ENCODE measurements around the gene ZFHX3.

ZFHX3 gene

GRCh38 chr16:72956124-72957064 lies 91.5 kb downstream of the ZFHX3 start:
- Histone ChIP-seq H3K27me3 (ENCODE audit: control insufficient read depth in 1 of 2, insufficient read depth in 2 of 2, low read length in 2 of 2) (no peaks in the 10 kb centered on the region), H3K4me1 (ENCODE audit: control insufficient read depth in 1 of 2, insufficient read depth in 2 of 2, low read length in 2 of 2) (peaks cover 7 to 9% of the 10 kb centered on the region in 2 donors), H3K9me3 (ENCODE audit: control insufficient read depth in 1 of 2, low read length in 2 of 2) (no peaks in the 10 kb centered on the region), H3K4me3 (ENCODE audit: low read depth in 1 of 2, low read length in 2 of 2) (no peak overlapping the region), H3K27ac (ENCODE audit: low read depth, low read length) (no peak overlapping the region), H3K36me3 (ENCODE audit: control insufficient read depth in 1 of 2, insufficient read depth in 2 of 2, low read length in 2 of 2) (peaks cover 2 to 10% of the 10 kb centered on the region in 2 donors), H3K9ac (ENCODE audit: low read depth in 1 of 2, low read length in 2 of 2) (no peak overlapping the region)

DNA sequence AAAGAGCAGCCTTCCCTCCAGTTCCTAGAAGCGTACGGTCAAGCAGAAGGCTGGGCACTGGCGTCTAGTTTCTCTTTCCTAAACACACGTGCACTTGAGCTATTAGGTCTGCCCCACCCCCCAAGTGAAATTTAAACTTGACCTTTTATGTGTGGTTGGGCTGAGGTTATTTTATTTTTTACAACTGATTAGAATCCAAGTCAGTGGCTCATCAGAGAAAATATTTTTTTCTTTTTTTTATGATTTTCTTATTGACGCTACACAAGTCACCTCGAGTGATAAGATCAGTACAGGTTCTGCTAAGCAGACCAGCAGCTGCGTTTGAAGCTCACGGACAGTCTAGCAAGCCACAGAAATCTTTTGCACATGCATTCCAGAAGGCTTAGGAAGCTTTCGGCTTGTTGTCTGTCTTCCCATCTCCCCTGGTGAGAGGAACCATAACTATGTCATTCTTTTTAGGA lies 95.1 kb downstream of the ZFHX3 start:
- Histone ChIP-seq H3K4me1 (ENCODE audit: control insufficient read depth in 1 of 2, insufficient read depth in 2 of 2, low read length in 2 of 2) (peaks cover 4 to 5% of the 10 kb centered on the region in 2 donors), H3K27me3 (ENCODE audit: control insufficient read depth in 1 of 2, insufficient read depth in 2 of 2, low read length in 2 of 2) (no peaks in the 10 kb centered on the region), H3K36me3 (ENCODE audit: control insufficient read depth in 1 of 2, insufficient read depth in 2 of 2, low read length in 2 of 2) (peaks cover 2 to 10% of the 10 kb centered on the region in 2 donors), H3K9me3 (ENCODE audit: control insufficient read depth in 1 of 2, low read length in 2 of 2) (no peaks in the 10 kb centered on the region), H3K27ac (ENCODE audit: low read depth, low read length) (no peak overlapping the region), H3K4me3 (ENCODE audit: low read depth in 1 of 2, low read length in 2 of 2) (peak overlapping the region in 1 of 2 donors; percentile 23), H3K9ac (ENCODE audit: low read depth in 1 of 2, low read length in 2 of 2) (no peak overlapping the region)

DNA sequence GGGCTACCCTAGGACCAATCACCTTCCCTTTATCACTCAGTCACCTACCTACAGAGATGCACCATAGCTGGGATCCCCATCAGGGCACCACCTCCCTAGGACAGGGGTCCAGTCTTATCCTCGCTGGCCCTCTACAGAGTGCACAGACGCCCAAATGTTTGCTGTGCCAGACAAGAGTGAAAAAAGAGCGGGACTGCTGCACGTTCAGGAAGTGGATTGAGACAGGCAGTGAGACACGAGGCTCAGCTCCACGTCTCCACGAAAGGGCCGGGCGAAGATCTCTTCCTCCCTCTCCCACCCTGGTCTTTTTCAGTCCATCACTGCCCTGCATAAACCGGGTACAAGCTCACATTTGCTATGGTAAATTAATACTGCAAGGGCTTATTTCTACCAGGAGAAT lies 95.5 kb downstream of the ZFHX3 start:
- Histone ChIP-seq H3K27me3 (ENCODE audit: control insufficient read depth in 1 of 2, insufficient read depth in 2 of 2, low read length in 2 of 2) (no peaks in the 10 kb centered on the region), H3K36me3 (ENCODE audit: control insufficient read depth in 1 of 2, insufficient read depth in 2 of 2, low read length in 2 of 2) (peaks cover 2 to 10% of the 10 kb centered on the region in 2 donors), H3K9me3 (ENCODE audit: control insufficient read depth in 1 of 2, low read length in 2 of 2) (no peaks in the 10 kb centered on the region), H3K9ac (ENCODE audit: low read depth in 1 of 2, low read length in 2 of 2) (no peak overlapping the region), H3K4me3 (ENCODE audit: low read depth in 1 of 2, low read length in 2 of 2) (peak overlapping the region in 1 of 2 donors; percentile 23), H3K27ac (ENCODE audit: low read depth, low read length) (no peak overlapping the region), H3K4me1 (ENCODE audit: control insufficient read depth in 1 of 2, insufficient read depth in 2 of 2, low read length in 2 of 2) (peaks cover 7 to 10% of the 10 kb centered on the region in 2 donors)

GRCh38 chr16:72951916-72952315 lies 96.0 kb downstream of the ZFHX3 start:
- H3K9ac ChIP-seq (ENCODE audit: low read depth in 1 of 2, low read length in 2 of 2), result no peak overlapping the region
- H3K4me1 ChIP-seq (ENCODE audit: control insufficient read depth in 1 of 2, insufficient read depth in 2 of 2, low read length in 2 of 2), result peaks cover 11 to 15% of the 10 kb centered on the region in 2 donors
- H3K27ac ChIP-seq (ENCODE audit: low read depth, low read length), result no peak overlapping the region
- no peak overlapping the region for H3K4me3 ChIP-seq (ENCODE audit: low read depth in 1 of 2, low read length in 2 of 2)
- no peaks in the 10 kb centered on the region for H3K9me3 ChIP-seq (ENCODE audit: control insufficient read depth in 1 of 2, low read length in 2 of 2)
- H3K27me3 ChIP-seq (ENCODE audit: control insufficient read depth in 1 of 2, insufficient read depth in 2 of 2, low read length in 2 of 2), result no peaks in the 10 kb centered on the region
- H3K36me3 ChIP-seq (ENCODE audit: control insufficient read depth in 1 of 2, insufficient read depth in 2 of 2, low read length in 2 of 2), result peaks cover 0 to 10% of the 10 kb centered on the region in 2 donors

GRCh38 chr16:72950669-72951068 lies 97.3 kb downstream of the ZFHX3 start:
- H3K27ac ChIP-seq (ENCODE audit: low read depth, low read length), result no peak overlapping the region
- H3K9ac ChIP-seq (ENCODE audit: low read depth in 1 of 2, low read length in 2 of 2), result no peak overlapping the region
- H3K4me3 ChIP-seq (ENCODE audit: low read depth in 1 of 2, low read length in 2 of 2), result no peak overlapping the region
- peaks cover 11 to 25% of the 10 kb centered on the region in 2 donors for H3K4me1 ChIP-seq (ENCODE audit: control insufficient read depth in 1 of 2, insufficient read depth in 2 of 2, low read length in 2 of 2)
- H3K36me3 ChIP-seq (ENCODE audit: control insufficient read depth in 1 of 2, insufficient read depth in 2 of 2, low read length in 2 of 2), result peaks cover 0 to 10% of the 10 kb centered on the region in 2 donors
- no peaks in the 10 kb centered on the region for H3K9me3 ChIP-seq (ENCODE audit: control insufficient read depth in 1 of 2, low read length in 2 of 2)
- H3K27me3 ChIP-seq (ENCODE audit: control insufficient read depth in 1 of 2, insufficient read depth in 2 of 2, low read length in 2 of 2), result no peaks in the 10 kb centered on the region

GRCh38 chr16:72948238-72948829 lies 99.6 kb downstream of the ZFHX3 start:
- peaks cover 11 to 25% of the 10 kb centered on the region in 2 donors for H3K4me1 ChIP-seq (ENCODE audit: control insufficient read depth in 1 of 2, insufficient read depth in 2 of 2, low read length in 2 of 2)

DNA sequence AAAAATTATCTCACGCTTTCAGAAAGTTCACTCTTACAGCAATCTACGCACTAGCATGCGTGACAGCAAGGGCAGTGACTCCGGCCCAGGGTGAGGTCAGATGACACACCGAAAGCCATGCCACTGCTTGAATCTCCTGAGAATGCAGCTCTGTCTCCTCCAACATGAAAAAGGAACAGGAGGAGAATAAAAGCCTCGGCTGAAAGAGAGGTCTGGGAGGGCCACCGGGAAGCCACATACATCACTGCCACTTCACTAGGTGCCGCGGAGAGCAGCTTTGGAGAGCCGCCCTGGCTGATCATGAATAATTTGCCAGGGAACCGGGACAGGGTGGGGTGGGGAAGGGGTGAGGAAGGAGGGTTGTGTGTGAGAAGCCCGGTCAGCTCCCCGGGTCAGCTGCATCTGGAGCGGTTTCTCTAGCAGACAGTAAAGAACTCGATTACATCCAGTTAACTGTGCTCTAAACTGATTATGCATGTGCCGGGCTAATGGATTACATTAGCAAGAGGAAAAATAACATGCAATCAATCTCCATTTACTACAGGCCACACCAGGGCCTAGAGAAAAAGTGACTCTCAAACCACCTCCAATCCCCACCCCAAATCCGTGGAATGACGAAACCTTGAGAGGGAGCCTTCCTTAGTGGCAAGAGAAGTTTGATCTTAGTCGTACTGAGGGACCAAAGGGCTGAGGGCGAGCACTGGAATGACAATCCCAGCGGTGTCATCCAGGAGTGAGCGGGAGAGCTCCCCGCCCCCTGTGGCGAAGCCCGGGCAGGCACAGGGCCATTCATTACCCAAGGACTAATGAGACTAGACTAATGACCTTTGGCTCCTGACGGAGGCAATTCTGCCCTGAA lies 100.3 kb downstream of the ZFHX3 start:
- Histone ChIP-seq H3K4me1 (ENCODE audit: control insufficient read depth in 1 of 2, insufficient read depth in 2 of 2, low read length in 2 of 2) (peaks cover 10 to 21% of the 10 kb centered on the region in 2 donors), H3K4me3 (ENCODE audit: low read depth in 1 of 2, low read length in 2 of 2) (no peak overlapping the region), H3K36me3 (ENCODE audit: control insufficient read depth in 1 of 2, insufficient read depth in 2 of 2, low read length in 2 of 2) (peaks cover 0 to 10% of the 10 kb centered on the region in 2 donors), H3K27me3 (ENCODE audit: control insufficient read depth in 1 of 2, insufficient read depth in 2 of 2, low read length in 2 of 2) (no peaks in the 10 kb centered on the region), H3K27ac (ENCODE audit: low read depth, low read length) (no peak overlapping the region), H3K9me3 (ENCODE audit: control insufficient read depth in 1 of 2, low read length in 2 of 2) (no peaks in the 10 kb centered on the region), H3K9ac (ENCODE audit: low read depth in 1 of 2, low read length in 2 of 2) (no peak overlapping the region)

More at GRCh38 chr16:72948238-72948829, 99.6 kb downstream of the ZFHX3 start:
- no peak overlapping the region for H3K4me3 ChIP-seq (ENCODE audit: low read depth in 1 of 2, low read length in 2 of 2)
- H3K9me3 ChIP-seq (ENCODE audit: control insufficient read depth in 1 of 2, low read length in 2 of 2), result no peaks in the 10 kb centered on the region
- no peak overlapping the region for H3K27ac ChIP-seq (ENCODE audit: low read depth, low read length)
- peaks cover 0 to 10% of the 10 kb centered on the region in 2 donors for H3K36me3 ChIP-seq (ENCODE audit: control insufficient read depth in 1 of 2, insufficient read depth in 2 of 2, low read length in 2 of 2)
- H3K27me3 ChIP-seq (ENCODE audit: control insufficient read depth in 1 of 2, insufficient read depth in 2 of 2, low read length in 2 of 2), result no peaks in the 10 kb centered on the region
- no peak overlapping the region for H3K9ac ChIP-seq (ENCODE audit: low read depth in 1 of 2, low read length in 2 of 2)

GRCh38 chr16:72946474-72947194 lies 101.3 kb downstream of the ZFHX3 start:
- no peaks in the 10 kb centered on the region for H3K9me3 ChIP-seq (ENCODE audit: control insufficient read depth in 1 of 2, low read length in 2 of 2)
- H3K27ac ChIP-seq (ENCODE audit: low read depth, low read length), result no peak overlapping the region
- peaks cover 7 to 21% of the 10 kb centered on the region in 2 donors for H3K4me1 ChIP-seq (ENCODE audit: control insufficient read depth in 1 of 2, insufficient read depth in 2 of 2, low read length in 2 of 2)
- no peaks in the 10 kb centered on the region for H3K27me3 ChIP-seq (ENCODE audit: control insufficient read depth in 1 of 2, insufficient read depth in 2 of 2, low read length in 2 of 2)
- peaks cover 0 to 10% of the 10 kb centered on the region in 2 donors for H3K36me3 ChIP-seq (ENCODE audit: control insufficient read depth in 1 of 2, insufficient read depth in 2 of 2, low read length in 2 of 2)
- H3K4me3 ChIP-seq (ENCODE audit: low read depth in 1 of 2, low read length in 2 of 2), result no peak overlapping the region
- H3K9ac ChIP-seq (ENCODE audit: low read depth in 1 of 2, low read length in 2 of 2), result no peak overlapping the region

GRCh38 chr16:72946063-72946462 lies 101.9 kb downstream of the ZFHX3 start:
- Histone ChIP-seq H3K9ac (ENCODE audit: low read depth in 1 of 2, low read length in 2 of 2) (no peak overlapping the region), H3K36me3 (ENCODE audit: control insufficient read depth in 1 of 2, insufficient read depth in 2 of 2, low read length in 2 of 2) (peaks cover 0 to 10% of the 10 kb centered on the region in 2 donors), H3K27me3 (ENCODE audit: control insufficient read depth in 1 of 2, insufficient read depth in 2 of 2, low read length in 2 of 2) (no peaks in the 10 kb centered on the region), H3K9me3 (ENCODE audit: control insufficient read depth in 1 of 2, low read length in 2 of 2) (no peaks in the 10 kb centered on the region), H3K4me3 (ENCODE audit: low read depth in 1 of 2, low read length in 2 of 2) (no peak overlapping the region), H3K27ac (ENCODE audit: low read depth, low read length) (no peak overlapping the region), H3K4me1 (ENCODE audit: control insufficient read depth in 1 of 2, insufficient read depth in 2 of 2, low read length in 2 of 2) (peaks cover 7 to 21% of the 10 kb centered on the region in 2 donors)

Measured in duodenal mucosa (tissue), 2 donors.